Subcutaneous adipose tissue (tissue), 4 donors: ENCODE measurements around the gene SLC39A3. TPM values are rescaled to one million over a fixed set of nuclear protein-coding genes. Genes with fewer than 3 reads are reported as not detected.

Experiments used
- CTCF ChIP-seq: fragments of 450-650 bp; IDR thresholded peaks from one replicate; pipeline ENCODE4 v1.5.1; 2016; ENCODE audit warnings: low read depth, mild to moderate bottlenecking, control low read depth, antibody characterized with exemption, moderate library complexity
- total RNA-seq, 4 donors: library from RNA; depleted of rRNA; stranded (reverse); fragments of >200 nt; gene quantifications; one replicate each; pipeline ENCODE4 v1.1.0, GENCODE V29; 2016

Gene SLC39A3
- total RNA-seq, 4 donors from 2014 or later: 15.2 to 25.4 (median 21.3) TPM

- no peak for TF ChIP-seq CTCF
These were observed 15.0 kb upstream of the SLC39A3 start for GRCh38 chr19:2754659-2755447.

- TF ChIP-seq CTCF: no peak
These were observed 11.6 kb upstream of the SLC39A3 start for GRCh38 chr19:2751438-2751830.

- TF ChIP-seq CTCF: no peak
These were observed 11.1 kb upstream of the SLC39A3 start for GRCh38 chr19:2750808-2751437.

- no peak for TF ChIP-seq CTCF
These were observed 7.5 kb upstream of the SLC39A3 start for GRCh38 chr19:2747349-2747748.

GRCh38 chr19:2744113-2744512 is 4.3 kb upstream of the SLC39A3 start:
- no peak for TF ChIP-seq CTCF

- no peak for TF ChIP-seq CTCF
These were observed 3.3 kb upstream of the SLC39A3 start for GRCh38 chr19:2743099-2743498.

GRCh38 chr19:2740314-2740656 is 468 bp upstream of the SLC39A3 start:
- no peak for TF ChIP-seq CTCF
